Chondrocyte (in vitro differentiated cells): ENCODE measurements around the gene PRDM15. TPM values are rescaled to one million over a fixed set of nuclear protein-coding genes. Genes with fewer than 3 reads are reported as not detected.

Experiments
- DNase-seq: peaks from one replicate; pipeline ENCODE4 v3.0.0; 2021; ENCODE audit warnings: mixed read lengths, low spot score
- H3K27ac Mint-ChIP-seq: one replicate; pipeline ENCODE4 v1.8.0; 2021; ENCODE audit warnings: mild to moderate bottlenecking, moderate library complexity, mixed read lengths; ENCODE audit not compliant: unreplicated experiment
- H3K27me3 Mint-ChIP-seq: 2 replicates; pipeline ENCODE4 v1.8.0; 2021; ENCODE audit warnings: low read depth, mixed read lengths
- H3K36me3 Mint-ChIP-seq: 2 replicates; pipeline ENCODE4 v1.8.0; 2021; ENCODE audit warnings: low read depth, mixed read lengths
- H3K4me1 Mint-ChIP-seq: 2 replicates; pipeline ENCODE4 v1.8.0; 2021; ENCODE audit warnings: low read depth, mild to moderate bottlenecking, mixed read lengths
- H3K4me3 Mint-ChIP-seq: one replicate; pipeline ENCODE4 v1.8.0; 2021; ENCODE audit warnings: mild to moderate bottlenecking, moderate library complexity, mixed read lengths; ENCODE audit not compliant: unreplicated experiment
- H3K9me3 Mint-ChIP-seq: 2 replicates; pipeline ENCODE4 v1.8.0; 2021; ENCODE audit warnings: low read depth, mixed read lengths
- total RNA-seq: library from RNA; stranded (reverse); gene quantifications from 3 replicates; pipeline ENCODE4 v1.2.1, GENCODE V29; 2021
- TF ChIP-seq, protein P1 (sequence below): fragments of 200-600 bp; sonication (generic); IDR thresholded peaks from 2 replicates; pipeline ENCODE4 v1.5.0; 2021; ENCODE audit warnings: antibody characterized with exemption, mild to moderate bottlenecking, moderate library complexity

Gene PRDM15
- total RNA-seq, 1 donor from 2014 or later, result 4.9 TPM

DNA sequence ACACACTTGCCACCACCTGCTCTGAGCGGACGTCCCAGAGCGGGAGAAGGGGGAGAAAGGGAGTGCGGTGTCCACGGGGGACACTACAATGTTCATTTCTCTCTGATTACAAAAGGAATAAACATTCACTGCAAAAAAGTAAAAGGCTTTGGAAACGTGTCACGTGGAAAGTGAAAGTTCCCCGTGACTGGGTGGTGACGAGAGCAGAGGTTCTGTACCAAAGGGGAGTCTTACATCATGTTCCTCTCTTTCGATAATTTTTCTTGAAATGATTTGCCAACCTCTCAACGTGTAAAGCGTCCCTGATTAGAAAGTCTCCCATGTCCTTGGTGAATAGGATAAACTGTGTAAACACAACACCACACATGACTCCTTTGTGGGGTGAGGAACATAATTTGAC, 22.0 kb upstream of the PRDM15 start:
- TF ChIP-seq, protein P1, sequence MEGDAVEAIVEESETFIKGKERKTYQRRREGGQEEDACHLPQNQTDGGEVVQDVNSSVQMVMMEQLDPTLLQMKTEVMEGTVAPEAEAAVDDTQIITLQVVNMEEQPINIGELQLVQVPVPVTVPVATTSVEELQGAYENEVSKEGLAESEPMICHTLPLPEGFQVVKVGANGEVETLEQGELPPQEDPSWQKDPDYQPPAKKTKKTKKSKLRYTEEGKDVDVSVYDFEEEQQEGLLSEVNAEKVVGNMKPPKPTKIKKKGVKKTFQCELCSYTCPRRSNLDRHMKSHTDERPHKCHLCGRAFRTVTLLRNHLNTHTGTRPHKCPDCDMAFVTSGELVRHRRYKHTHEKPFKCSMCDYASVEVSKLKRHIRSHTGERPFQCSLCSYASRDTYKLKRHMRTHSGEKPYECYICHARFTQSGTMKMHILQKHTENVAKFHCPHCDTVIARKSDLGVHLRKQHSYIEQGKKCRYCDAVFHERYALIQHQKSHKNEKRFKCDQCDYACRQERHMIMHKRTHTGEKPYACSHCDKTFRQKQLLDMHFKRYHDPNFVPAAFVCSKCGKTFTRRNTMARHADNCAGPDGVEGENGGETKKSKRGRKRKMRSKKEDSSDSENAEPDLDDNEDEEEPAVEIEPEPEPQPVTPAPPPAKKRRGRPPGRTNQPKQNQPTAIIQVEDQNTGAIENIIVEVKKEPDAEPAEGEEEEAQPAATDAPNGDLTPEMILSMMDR, result no peak
- no peak overlapping the region for H3K4me3 Mint-ChIP-seq
- no peaks in the 10 kb centered on the region for H3K9me3 Mint-ChIP-seq
- H3K27ac Mint-ChIP-seq, result no peak overlapping the region
- no peak for DNase-seq
- H3K4me1 Mint-ChIP-seq, result peaks cover 15% of the 10 kb centered on the region
- peaks cover 38% of the 10 kb centered on the region for H3K36me3 Mint-ChIP-seq
- H3K27me3 Mint-ChIP-seq, result no peaks in the 10 kb centered on the region

DNA sequence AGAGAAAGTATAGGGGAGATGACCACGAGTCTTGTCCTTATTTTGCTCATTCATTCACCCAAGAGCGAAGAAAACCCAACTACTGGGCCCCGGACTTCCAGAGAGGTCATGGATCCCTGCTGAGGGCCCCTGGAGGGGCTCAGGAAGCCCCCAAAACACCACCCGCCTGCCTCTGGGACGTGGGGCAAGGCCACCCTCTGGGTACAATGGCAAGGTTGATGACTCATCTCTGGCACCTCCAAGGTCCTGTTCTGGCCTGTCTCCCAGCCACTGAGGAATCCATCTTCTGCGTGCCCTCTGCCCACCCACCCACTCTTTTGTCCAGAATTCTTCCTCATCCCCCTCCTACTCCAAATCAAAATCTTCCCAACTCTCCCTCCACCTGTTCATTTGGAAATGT, 21.3 kb upstream of the PRDM15 start:
- H3K27ac Mint-ChIP-seq, result no peak overlapping the region
- peaks cover 32% of the 10 kb centered on the region for H3K36me3 Mint-ChIP-seq
- peaks cover 22% of the 10 kb centered on the region for H3K4me1 Mint-ChIP-seq
- DNase-seq, result no peak
- H3K27me3 Mint-ChIP-seq, result no peaks in the 10 kb centered on the region
- TF ChIP-seq, protein P1, result no peak
- H3K4me3 Mint-ChIP-seq, result no peak overlapping the region
- no peaks in the 10 kb centered on the region for H3K9me3 Mint-ChIP-seq

DNA sequence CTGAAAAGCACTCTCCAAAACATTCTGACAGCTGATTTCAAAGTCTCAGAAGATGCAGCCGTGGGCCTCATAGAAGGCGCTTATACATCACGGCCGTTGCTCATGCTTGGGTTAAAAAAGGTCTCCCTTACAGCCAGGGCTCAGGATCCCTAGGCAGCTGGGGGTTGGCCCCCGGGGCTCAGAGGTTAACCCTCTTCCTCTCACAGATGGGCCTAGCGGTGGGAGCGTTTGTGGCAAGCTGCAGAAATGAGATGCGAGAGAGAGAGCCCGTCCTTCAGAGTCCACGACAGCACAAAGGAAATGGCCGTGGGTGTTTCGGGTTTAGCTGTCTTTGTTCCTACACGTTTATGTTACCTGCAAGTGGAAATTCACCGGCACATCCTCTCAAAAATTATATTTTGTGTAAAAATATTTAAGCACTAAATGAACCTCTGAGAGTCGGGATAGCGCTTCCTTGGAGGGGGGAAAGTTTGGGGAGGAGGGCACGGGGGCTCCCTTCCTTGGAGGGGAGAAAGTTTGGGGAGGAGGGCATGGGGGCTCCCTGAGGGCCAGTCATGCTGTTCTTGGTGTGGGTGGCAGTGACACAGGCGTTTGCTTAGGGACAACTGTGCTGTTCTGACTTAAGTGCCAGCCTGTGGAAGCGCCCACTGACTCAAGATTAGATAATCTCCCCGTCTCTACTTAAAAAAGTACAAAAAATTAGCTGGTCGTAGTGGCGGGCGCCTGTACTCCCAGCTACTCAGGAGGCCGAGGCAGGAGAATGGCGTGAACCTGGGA, 20.5 kb upstream of the PRDM15 start:
- TF ChIP-seq, protein P1, result no peak
- Mint-ChIP-seq H3K9me3 (no peaks in the 10 kb centered on the region), H3K4me1 (peaks cover 30% of the 10 kb centered on the region), H3K36me3 (peaks cover 28% of the 10 kb centered on the region), H3K27ac (no peak overlapping the region), H3K4me3 (no peak overlapping the region), H3K27me3 (no peaks in the 10 kb centered on the region)
- DNase-seq, result no peak

DNA sequence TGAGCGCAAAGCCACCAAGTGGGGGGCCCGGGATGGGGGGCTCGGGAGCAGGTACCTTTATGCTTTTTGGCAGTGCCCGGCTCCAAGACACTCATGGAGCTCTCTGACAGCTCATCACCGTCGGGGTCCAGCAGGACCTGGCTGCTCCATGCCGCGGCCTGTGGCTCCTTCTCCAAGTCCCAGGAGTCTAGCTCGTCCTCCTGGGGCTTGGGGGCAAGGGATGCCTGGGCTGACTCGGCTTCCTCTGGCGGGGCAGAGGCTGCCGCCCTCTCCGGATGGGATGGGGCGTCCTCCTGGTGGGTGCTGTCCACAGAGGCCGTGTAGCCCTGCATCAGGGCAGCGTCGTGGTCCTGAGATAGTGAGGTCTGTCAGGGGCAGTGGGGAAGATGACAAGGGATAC, 19.9 kb upstream of the PRDM15 start:
- Mint-ChIP-seq H3K4me1 (peaks cover 34% of the 10 kb centered on the region), H3K27ac (no peak overlapping the region), H3K9me3 (no peaks in the 10 kb centered on the region), H3K27me3 (no peaks in the 10 kb centered on the region), H3K4me3 (no peak overlapping the region), H3K36me3 (peaks cover 26% of the 10 kb centered on the region)
- DNase-seq, result no peak
- TF ChIP-seq, protein P1, result no peak

DNA sequence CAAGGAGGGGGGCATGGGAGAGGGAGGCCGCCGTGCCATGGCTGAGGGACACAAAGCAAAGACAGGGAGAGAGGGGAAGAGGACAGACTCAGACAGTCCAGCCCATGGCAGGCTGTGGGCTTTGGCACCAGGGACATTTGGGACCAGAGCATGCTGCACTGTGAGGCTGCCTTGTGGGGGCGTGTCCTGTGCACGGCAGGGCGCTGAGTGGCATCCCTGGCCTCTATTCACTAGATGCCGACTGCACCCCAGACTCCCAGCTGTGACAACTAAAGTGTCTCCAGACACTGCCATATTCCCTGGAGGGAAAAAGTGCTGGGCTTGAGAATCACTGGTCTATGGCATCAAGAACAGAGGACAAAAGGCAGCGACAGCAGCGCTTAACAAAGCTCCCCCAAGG, 18.6 kb upstream of the PRDM15 start:
- Mint-ChIP-seq H3K9me3 (no peaks in the 10 kb centered on the region), H3K27ac (peak overlapping the region; percentile 66), H3K4me1 (peaks cover 34% of the 10 kb centered on the region), H3K27me3 (no peaks in the 10 kb centered on the region), H3K36me3 (peaks cover 24% of the 10 kb centered on the region), H3K4me3 (no peak overlapping the region)
- no peak for DNase-seq
- TF ChIP-seq, protein P1, result no peak
